PC-9 (cell line): ENCODE data around the gene DHPS.

Experiments used
- EZH2 ChIP-seq: fragments of 200-600 bp; sonication (generic); IDR thresholded peaks from 2 replicates; pipeline ENCODE4 v1.8.0; 2017; ENCODE audit warnings: antibody characterized with exemption, low read depth
- TF ChIP-seq, protein P1 (sequence below): fragments of 200-600 bp; sonication (generic); conservative IDR thresholded peaks from 2 replicates; pipeline ENCODE4 v1.6.1; 2017; ENCODE audit warnings: mixed run types, antibody characterized with exemption, mild to moderate bottlenecking, moderate library complexity

DNA sequence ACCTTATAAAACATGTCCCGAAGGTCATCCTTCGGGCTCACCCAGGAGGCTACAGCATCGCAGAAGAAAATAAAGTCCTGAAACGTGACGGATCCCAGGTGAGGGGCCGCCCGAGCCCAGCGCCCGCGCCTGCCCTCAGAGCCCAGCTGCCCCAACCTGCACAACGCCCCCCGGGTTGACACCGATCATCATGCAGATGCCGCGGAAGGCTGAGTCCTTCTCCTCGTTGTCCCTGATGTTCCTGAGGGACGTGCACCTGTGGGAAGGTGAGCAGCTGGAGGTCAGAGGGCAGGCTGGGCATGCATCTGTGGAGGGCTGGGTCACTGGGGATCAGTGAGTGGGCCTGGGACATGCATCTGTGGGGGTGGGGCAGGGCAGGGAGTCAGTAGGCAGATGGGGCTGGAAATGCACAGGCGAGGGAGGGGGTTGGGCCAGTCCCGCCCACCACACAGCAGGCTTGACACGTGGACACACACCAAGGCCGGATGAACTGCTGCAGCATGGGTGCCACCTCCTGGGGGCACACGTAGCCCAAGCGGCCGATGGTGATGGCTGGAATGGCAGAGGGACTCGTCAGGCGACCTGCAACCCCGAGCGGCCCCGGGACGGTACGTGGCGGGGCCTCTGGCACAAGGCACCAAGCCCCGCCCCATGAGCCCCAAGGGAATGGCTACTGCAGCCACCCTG is 20.1 kb upstream of the DHPS start:
- TF ChIP-seq, protein P1, sequence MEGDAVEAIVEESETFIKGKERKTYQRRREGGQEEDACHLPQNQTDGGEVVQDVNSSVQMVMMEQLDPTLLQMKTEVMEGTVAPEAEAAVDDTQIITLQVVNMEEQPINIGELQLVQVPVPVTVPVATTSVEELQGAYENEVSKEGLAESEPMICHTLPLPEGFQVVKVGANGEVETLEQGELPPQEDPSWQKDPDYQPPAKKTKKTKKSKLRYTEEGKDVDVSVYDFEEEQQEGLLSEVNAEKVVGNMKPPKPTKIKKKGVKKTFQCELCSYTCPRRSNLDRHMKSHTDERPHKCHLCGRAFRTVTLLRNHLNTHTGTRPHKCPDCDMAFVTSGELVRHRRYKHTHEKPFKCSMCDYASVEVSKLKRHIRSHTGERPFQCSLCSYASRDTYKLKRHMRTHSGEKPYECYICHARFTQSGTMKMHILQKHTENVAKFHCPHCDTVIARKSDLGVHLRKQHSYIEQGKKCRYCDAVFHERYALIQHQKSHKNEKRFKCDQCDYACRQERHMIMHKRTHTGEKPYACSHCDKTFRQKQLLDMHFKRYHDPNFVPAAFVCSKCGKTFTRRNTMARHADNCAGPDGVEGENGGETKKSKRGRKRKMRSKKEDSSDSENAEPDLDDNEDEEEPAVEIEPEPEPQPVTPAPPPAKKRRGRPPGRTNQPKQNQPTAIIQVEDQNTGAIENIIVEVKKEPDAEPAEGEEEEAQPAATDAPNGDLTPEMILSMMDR = no peak
- TF ChIP-seq EZH2 = no peak
